ENCODE data around the gene CMTM7.
"Not testable (repeated sequence)": the region's sequence is repeated elsewhere in the genome, so short reads cannot be mapped to it uniquely, and the experiment has no call there.

Gene CMTM7

DNA sequence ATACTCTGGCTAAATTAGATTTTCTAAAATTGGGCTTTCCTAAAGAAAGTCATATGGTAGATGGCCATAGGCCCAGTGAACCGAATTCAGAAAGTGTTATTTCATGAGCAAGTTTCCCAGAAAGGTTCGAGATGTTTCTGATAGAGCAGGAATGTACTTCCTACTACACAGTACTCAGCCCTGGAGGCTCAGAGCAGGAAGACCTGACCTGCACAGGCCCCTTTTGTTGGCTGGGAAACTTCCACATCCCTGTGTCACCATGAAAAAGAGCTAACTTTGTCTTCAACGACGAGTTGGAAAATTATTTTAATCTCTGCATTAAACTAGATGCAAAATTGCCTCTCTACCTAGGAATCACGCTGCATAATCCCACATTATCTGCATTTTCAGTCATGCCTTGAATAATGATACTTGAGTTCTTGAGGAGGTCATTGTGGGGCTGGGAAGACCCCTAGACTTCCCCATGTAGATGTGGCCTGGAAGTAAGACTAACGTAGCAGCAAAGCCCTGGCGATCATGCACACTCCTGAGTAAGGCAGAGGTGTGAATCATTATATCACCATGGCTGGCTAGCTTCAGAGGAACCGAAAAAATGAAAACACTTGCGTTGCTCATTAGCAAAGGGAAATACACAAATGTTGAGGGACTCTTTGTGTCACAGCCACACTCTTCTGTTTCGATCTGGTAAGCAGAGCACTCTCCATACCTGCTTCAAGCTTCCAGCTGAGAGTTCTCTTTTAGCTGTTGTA, 47.1 kb downstream of the CMTM7 start:
- DNase-seq = no peak

DNA sequence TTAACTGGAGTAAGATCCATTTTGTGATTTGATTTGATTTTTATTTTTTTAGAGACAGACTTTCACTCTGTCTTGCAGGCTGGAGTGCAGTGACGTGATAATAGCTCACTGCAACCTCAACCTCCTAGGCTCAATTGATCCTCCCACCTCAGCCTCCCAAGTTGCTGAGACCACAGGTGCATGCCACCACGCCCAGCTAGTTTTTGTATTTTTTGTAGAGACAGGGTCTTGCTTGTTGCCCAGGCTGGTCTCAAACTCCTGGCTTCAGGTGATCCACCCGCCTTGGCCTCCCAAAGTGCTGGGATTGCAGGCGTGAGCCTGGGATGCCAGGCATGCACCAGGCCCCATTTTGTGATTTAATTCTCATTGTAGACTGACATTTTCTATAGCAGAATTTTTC, 47.8 kb downstream of the CMTM7 start:
- not testable (repeated sequence) for DNase-seq

DNA sequence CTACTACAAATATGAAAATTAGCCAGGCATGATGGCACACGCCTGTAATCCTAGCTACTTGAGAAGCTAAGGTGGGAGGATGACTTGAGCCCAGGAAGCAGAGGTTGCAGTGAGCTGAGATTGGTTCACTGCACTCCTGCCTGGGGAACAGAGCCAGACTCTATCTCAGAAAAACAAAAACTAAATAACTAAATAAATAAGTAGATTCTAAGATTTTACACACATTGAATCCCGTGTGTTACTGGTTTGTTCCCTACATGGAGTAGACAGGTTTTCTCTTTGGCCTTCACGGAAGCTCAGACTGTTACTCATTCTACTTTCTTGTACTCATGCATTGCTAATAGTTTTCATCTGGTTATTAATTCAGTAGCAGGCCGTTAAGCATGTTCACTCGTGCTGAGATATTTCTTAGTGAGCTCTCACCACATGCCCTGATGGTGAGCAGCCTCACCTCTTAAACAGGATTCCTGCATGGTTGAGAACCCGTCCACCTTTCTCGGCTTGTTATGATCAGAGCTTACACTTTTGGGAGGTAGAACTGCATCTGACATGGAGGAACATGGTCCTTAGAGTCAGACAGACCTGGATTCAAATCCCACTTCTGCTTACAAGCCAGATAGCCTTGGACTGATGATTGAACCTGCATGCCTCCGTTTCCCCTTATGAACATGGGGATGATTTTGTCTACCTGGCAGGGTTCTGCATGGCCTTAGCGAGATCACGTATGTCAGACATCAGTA, 49.1 kb downstream of the CMTM7 start:
- no peak for DNase-seq

- no peak for DNase-seq
Measured at GRCh38 chr3:32442766-32443165, 51.1 kb downstream of the CMTM7 start.

DNA sequence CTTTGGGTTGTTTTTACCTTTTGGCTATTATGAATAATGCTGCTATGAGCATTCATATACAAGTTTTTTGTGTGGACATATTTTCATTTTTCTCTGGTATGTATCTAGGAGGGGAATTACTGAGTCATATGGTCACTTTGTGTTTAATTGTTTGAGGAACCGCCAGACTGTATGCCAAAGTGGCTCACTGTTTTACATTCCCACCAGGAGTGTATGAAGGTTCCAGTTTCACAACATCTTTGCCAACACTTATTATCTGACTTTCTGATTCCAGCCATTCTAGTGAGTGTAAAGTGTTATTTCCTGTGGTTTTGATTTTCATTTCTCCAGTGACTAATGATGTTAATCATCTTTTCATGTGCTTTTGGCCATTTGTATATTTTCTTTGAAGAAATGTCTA, 51.8 kb downstream of the CMTM7 start:
- no peak for DNase-seq

- DNase-seq = no peak
Measured at GRCh38 chr3:32447865-32448400, 56.3 kb downstream of the CMTM7 start.

DNA sequence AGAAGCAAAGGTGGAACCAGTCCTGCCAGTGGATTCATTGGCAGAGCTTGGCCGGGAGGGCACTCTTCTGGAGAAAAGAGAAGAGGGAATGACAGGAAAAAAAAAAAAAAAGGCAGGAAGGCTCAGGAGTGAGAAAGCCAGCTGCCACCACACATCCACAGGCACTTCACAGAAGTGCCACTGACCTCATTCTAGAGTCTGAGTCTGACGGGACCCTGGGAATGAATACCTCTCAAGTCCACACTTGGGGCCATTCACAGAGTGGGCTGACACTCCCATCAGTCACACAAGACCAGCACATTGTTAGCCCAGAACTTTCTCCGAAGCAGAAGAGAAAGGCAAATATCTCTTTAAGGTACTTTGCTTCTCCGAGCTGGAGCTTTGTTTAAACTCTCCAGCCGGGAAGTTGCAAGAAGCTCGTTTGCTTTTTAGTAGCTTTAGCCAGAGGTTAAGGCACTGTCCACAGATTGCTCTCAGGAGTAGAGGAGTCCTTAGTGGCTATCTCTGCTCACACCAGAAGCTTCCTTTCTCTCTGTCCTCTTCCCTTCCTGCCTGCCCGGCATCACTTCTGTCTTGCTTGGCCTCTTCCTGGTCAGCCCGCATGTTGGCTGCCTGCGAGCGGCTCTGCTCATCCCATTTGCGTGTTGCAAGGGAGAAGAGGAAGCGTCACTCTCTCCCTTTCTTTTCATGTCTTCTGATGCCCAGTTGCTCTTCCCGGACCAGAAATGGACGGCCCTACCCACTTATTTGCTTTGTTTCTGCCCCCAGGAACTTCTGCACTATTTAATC, 57.2 kb downstream of the CMTM7 start:
- DNase-seq = peak; percentile 11

- DNase-seq = peak; percentile 4
Measured at GRCh38 chr3:32449691-32450090, 58.0 kb downstream of the CMTM7 start.

DNA sequence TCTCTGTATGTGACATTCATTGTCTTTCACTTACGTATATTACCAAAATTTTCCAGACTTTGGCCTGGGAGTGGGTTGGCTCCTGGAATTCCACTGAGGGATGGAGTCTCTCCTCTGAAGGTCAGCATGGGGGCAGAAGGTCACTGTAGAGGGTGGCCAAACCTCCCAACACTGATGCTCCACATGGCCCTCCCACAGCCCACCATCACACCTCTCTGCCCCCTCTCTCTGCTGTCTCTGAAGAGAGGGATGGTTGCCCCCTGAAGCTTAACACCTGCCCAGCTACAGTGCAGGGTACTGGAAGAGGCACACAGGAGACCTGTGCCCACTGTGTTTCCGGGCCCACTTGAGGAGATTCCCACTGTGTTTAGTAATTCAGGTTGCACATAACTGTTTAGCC, 58.8 kb downstream of the CMTM7 start:
- no peak for DNase-seq

GRCh38 chr3:32450992-32451659, 59.5 kb downstream of the CMTM7 start:
- no peak for DNase-seq

GRCh38 chr3:32452009-32452408, 60.4 kb downstream of the CMTM7 start:
- DNase-seq = no peak

- no peak for DNase-seq
Measured at GRCh38 chr3:32453346-32453745, 61.7 kb downstream of the CMTM7 start.

GRCh38 chr3:32454111-32454510, 62.5 kb downstream of the CMTM7 start:
- DNase-seq = no peak

DNA sequence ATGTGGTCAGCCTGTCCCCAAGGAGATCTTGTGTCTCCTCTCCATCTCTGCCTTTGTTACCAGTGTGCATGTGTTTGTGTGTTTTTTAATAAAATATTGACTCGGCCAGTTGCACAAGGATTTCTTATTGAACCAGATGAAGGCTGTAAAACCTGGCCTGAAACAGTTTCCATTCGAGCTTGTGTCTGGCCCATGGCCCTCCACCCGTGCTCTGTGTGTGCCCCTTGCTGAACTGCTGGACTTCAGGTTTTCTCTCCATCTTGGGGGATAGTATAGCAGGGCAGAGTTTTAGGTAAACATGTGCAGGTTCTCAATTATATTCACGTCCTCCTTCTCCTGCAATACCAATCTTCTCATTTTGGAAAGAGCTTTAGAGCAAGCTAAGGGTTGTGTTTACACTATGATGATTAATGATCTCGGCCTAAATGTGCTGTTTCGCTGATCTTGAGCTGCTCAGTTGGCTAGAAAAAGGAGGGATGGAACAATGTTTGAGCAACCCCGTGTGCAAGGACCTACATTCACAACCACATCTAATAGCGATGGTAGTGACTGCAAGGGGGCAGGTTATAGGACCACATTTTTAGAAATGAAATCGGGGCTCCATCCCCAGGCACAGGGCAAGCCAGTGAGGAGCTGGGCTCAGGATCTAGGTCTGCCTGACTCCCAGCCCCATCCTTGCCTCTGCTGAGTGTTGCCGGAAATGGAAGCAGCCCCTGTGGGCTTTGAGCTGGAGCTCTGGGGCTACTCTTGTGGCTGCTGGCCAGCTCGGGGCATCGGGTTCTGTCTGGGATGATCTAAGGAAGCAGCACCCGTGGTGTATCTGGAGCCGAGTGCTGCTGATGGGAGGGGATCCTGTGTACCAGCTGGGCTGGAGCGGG, 63.3 kb downstream of the CMTM7 start:
- no peak for DNase-seq

DNA sequence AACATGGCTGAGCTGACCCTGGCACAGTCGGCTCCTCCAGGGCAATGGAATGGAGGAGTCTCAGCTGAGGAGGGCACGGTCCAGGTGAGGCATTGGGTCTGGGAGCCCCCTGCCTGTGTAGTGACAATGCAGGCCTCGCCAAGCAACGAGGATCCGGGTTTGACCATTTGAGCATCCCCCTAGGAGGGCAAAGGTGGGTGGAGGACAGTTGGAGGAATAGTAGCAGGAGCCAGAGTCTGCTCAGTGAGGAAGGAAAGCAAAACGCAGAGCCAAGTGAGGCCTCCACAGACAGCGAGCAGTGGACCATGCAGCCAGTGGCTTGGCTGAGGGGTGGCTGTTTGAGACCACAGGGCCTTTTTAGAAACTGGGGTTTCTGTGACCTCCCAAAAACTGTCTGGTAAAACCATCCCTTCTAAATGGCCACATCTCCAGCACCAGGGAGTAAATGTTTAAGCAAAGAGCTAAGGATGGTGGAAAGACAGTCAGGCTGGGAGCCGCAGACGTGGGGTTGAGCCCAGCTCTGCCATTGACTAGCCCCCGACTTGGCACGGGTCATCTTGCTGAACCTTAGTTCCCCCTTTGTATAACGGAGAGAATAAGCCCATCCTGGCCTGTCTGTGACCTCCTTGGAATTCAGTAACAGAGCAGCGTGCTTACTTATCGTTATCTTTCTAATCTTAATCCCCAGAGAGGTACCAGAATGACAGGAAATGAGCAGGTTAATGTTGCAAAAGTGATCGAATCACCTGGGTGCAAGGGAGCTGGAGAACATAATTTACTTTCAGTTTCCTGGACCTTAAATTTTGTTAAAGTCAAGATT, 64.2 kb downstream of the CMTM7 start:
- no peak for DNase-seq

- no peak for DNase-seq
Measured at GRCh38 chr3:32456429-32457130, 64.9 kb downstream of the CMTM7 start.

DNA sequence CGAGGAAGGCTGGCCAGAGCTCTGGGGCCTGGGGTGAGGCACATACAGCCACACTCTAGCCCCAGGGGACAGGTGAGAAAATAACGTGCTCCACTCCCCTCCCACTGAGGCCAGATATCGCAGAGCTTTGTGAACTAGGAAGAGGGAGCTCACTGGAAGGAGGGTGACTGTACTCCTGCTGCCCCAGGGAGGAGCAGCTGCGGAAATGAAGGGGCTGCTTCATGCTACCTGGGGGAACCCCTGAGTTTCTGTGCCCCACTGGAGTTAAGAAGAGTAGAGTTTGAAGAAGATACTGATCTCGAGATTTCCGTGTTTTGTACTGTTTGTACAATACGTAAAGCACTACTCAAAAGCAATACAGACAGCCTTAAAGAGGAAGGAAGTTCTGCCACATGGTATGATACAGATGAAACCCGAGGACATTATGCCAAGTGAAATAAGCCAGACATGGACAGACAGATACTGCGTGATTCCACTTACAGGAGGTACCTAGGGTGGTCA, 66.4 kb downstream of the CMTM7 start:
- peak; percentile 72 for DNase-seq

GRCh38 chr3:32459450-32459849, 67.8 kb downstream of the CMTM7 start:
- no peak for DNase-seq

- DNase-seq = peak; percentile 73
Measured at GRCh38 chr3:32460031-32460749, 68.5 kb downstream of the CMTM7 start.

All from activated T-cell treated with anti-CD3 and anti-CD28 coated beads, Interleukin-2, amount 50 U/mL, for 1 hour (primary cell).